Esophagus squamous epithelium (tissue), 5 donors: Measurements from ENCODE around the gene CDH2. TPM values are rescaled to one million over a fixed set of nuclear protein-coding genes. Genes with fewer than 3 reads are reported as not detected.

ENCODE experiments used
- DNase-seq: peaks from one replicate; lab custom pipeline; 2025; lab: John Stamatoyannopoulos, UW
- H3K27ac ChIP-seq, 4 donors: fragments of 200-600 bp; sonication (generic); one replicate each; pipeline ENCODE4 v1.5.1; 2016 to 2019; ENCODE audit warnings: mild to moderate bottlenecking in 1 of 4
- H3K27me3 ChIP-seq, 4 donors: fragments of 200-600 bp; sonication (generic); 1 replicate in 3 of 4; 2 replicates in 1 of 4; pipeline versions ENCODE4 v1.5.1 to v1.6.0; 2017 to 2021; ENCODE audit warnings: antibody characterized with exemption in 1 of 4
- H3K36me3 ChIP-seq, 3 donors: fragments of 200-600 bp; sonication (generic); one replicate each; pipeline ENCODE4 v1.5.1; 2016 to 2019
- H3K4me1 ChIP-seq, 3 donors: fragments of 200-600 bp; sonication (generic); one replicate each; pipeline ENCODE4 v1.5.1; 2017 to 2019
- H3K4me3 ChIP-seq, 4 donors: fragments of 200-600 bp; sonication (generic); 1 replicate in 3 of 4; 2 replicates in 1 of 4; pipeline ENCODE4 v1.5.1; 2016 to 2019; ENCODE audit warnings: mild to moderate bottlenecking in 2 of 4, moderate library complexity in 1 of 4
- H3K9me3 ChIP-seq, 3 donors: fragments of 200-600 bp; sonication (generic); one replicate each; pipeline ENCODE4 v1.5.1; 2016 to 2019
- POLR2A ChIP-seq, 4 donors: fragments of 450-650 bp; IDR thresholded peaks; one replicate each; pipeline ENCODE4 v1.6.1; 2017; ENCODE audit warnings: antibody characterized with exemption in 4 of 4, mild to moderate bottlenecking in 4 of 4, moderate library complexity in 3 of 4
- WGBS, 2 donors: methylation state at CpG; one replicate each; pipeline ENCODE4 v1.1.5; 2018; 5-methylcytosine and 5-hydroxymethylcytosine counted together
- intact Hi-C: fragments of 100-400 bp; cut with DNase I; formaldehyde crosslinking; loops from one replicate; pipeline ENCODE4 v1.15.0; 2022
- total RNA-seq, 4 donors: library from RNA; depleted of rRNA; stranded (reverse); fragments of >200 nt; gene quantifications; one replicate each; pipeline ENCODE4 v1.1.0, GENCODE V29; 2016
- TF ChIP-seq, protein P1 (sequence below), 6 experiments: fragments of 450-650 bp in 4 of 6; fragments of 200-600 bp in 2 of 6; sonication (generic) in 2 of 6; IDR thresholded peaks; one replicate each; pipeline ENCODE4 v1.5.1; 2016 to 2019; ENCODE audit warnings: antibody characterized with exemption in 6 of 6, mild to moderate bottlenecking in 4 of 6, moderate library complexity in 4 of 6
- donor health status: DM: yes; HTN: yes; CAD: no.

CDH2 gene
- total RNA-seq, 4 donors from 2014 or later, result 0.11 to 0.88 (median 0.28) TPM

DNA sequence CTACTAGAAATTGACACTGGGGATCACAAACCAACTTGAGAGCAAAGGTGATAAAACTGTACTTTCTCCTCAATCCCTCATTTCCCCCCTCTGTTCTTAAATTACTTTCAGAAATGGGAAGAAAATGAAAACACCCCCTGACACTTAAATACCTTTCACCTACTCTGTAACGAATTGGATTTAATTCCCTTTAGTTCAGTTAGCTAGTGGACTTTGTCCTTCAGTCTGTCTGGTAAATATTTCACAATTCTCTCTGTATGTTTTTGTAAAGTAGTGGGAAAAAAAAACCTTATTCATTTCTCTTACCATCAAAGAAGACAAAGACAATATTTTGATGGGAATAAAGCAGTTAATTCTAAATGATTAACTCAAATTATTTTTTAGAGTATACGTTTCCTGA lies 85.7 kb downstream of the CDH2 start:
- Histone ChIP-seq H3K27ac (no peak overlapping the region), H3K4me3 (no peak overlapping the region), H3K36me3 (no peaks in the 10 kb centered on the region), H3K4me1 (no peaks in the 10 kb centered on the region), H3K27me3 (no peaks in the 10 kb centered on the region), H3K9me3 (no peaks in the 10 kb centered on the region)
- DNase-seq, result no peak
- WGBS, 2 donors, result 45 to 53% methylated on average over 2 of the region's 2 CpGs
- TF ChIP-seq, protein P1, sequence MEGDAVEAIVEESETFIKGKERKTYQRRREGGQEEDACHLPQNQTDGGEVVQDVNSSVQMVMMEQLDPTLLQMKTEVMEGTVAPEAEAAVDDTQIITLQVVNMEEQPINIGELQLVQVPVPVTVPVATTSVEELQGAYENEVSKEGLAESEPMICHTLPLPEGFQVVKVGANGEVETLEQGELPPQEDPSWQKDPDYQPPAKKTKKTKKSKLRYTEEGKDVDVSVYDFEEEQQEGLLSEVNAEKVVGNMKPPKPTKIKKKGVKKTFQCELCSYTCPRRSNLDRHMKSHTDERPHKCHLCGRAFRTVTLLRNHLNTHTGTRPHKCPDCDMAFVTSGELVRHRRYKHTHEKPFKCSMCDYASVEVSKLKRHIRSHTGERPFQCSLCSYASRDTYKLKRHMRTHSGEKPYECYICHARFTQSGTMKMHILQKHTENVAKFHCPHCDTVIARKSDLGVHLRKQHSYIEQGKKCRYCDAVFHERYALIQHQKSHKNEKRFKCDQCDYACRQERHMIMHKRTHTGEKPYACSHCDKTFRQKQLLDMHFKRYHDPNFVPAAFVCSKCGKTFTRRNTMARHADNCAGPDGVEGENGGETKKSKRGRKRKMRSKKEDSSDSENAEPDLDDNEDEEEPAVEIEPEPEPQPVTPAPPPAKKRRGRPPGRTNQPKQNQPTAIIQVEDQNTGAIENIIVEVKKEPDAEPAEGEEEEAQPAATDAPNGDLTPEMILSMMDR (IDR thresholded peaks at IDR 0.05), result no peak
- TF ChIP-seq POLR2A (IDR thresholded peaks at IDR 0.05), result no peak
- intact Hi-C loops, result no loop called here

DNA sequence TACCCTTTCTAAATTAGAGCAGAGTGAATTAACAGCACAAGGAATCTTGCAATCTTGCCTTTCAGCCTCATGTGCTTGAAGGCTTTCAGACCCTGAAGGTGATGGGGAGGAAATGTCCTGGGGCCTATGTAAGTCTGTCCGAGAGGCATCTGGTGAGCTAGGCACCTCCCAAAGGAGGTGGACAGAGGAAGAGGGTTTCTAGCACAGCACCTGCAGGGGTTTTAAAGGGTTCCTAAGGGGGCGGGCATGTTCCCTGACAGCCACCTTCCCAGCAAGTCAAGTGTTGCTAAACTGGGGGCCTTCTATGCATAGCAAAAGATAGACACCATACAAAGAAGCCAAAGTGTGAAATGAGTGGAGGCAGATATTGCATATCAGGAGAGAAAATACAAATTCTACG lies 88.5 kb downstream of the CDH2 start:
- TF ChIP-seq, protein P1 (IDR thresholded peaks at IDR 0.05), result no peak
- TF ChIP-seq POLR2A (IDR thresholded peaks at IDR 0.05), result no peak
- no peak for DNase-seq
- H3K36me3 ChIP-seq, result no peaks in the 10 kb centered on the region
- 69 to 75% methylated on average over 3 of the region's 3 CpGs for WGBS, 2 donors
- no peaks in the 10 kb centered on the region for H3K27me3 ChIP-seq
- H3K4me3 ChIP-seq, result no peak overlapping the region
- no peaks in the 10 kb centered on the region for H3K4me1 ChIP-seq
- intact Hi-C loops, result no loop called here
- H3K27ac ChIP-seq, result no peak overlapping the region
- no peaks in the 10 kb centered on the region for H3K9me3 ChIP-seq

DNA sequence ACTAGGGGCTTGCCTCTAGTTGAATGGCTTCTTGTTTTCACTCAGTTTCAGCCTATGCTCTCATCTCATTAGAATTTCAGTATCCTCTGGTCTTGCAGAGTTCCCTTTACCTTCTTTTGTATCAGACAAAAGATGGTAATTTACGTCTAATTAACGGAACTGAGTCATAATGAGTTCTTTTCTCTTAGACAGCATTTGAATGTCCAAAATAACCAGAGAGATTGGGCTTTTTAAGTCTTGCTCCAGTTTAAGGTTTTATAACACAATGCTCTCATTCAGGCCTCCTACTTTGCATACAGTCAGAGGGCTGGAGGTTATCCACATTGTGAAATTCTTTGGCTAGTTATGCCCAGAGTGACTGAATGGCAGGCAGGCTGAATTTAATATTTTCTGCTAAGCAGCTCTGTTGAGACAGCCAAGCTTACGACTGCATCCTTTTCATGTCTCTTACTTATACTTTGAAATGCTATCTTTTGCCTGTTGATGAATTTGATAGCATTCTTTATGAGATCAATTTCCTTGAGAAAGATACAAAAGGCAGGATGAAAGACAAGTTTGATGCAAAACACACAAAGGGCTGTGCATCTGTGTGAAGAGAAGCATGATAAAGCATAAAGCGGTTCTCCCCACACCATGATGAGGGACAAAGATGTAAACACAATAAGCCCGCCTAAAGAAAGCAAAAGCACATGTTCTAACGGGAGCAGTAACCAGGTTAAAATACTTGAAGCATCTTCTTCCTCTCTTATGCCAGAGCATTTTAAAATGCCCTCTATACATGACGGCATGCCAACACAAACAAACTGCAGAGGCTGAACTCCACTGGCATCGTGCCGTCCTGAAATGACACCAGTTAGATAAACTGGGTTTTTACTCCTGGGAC lies 90.0 kb downstream of the CDH2 start:
- no peak for DNase-seq
- TF ChIP-seq, protein P1 (IDR thresholded peaks at IDR 0.05), result no peak
- TF ChIP-seq POLR2A (IDR thresholded peaks at IDR 0.05), result no peak
- no peaks in the 10 kb centered on the region for H3K4me1 ChIP-seq
- H3K9me3 ChIP-seq, result no peaks in the 10 kb centered on the region
- no peaks in the 10 kb centered on the region for H3K27me3 ChIP-seq
- intact Hi-C loops, result no loop called here
- WGBS, 2 donors, result 29 to 38% methylated on average over 9 of the region's 9 CpGs
- H3K27ac ChIP-seq, result no peak overlapping the region
- no peak overlapping the region for H3K4me3 ChIP-seq
- H3K36me3 ChIP-seq, result no peaks in the 10 kb centered on the region

DNA sequence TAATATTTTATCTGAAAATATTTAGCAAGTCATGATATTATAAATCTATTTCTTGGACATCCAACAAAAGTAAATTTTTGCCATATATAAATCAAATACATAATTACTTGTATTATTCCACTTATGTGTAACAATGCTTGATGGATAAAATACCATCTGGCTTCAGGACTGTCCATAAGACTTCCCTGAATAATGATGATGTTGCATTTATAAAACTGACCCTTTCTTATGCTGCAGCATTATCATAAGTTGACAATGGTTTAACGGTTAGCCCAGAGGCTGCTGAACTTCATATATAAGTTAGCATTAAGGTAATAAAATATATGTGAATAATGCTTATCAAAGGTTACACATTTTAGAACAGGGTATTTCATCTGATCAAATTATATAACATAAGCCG lies 95.4 kb downstream of the CDH2 start:
- Histone ChIP-seq H3K4me3 (no peak overlapping the region), H3K4me1 (no peaks in the 10 kb centered on the region), H3K27ac (no peak overlapping the region), H3K9me3 (no peaks in the 10 kb centered on the region), H3K36me3 (no peaks in the 10 kb centered on the region), H3K27me3 (no peaks in the 10 kb centered on the region)
- intact Hi-C loops, result no loop called here
- DNase-seq, result no peak
- WGBS, 2 donors, result 84 to 87% methylated on average over 2 of the region's 2 CpGs
- TF ChIP-seq POLR2A (IDR thresholded peaks at IDR 0.05), result no peak
- TF ChIP-seq, protein P1 (IDR thresholded peaks at IDR 0.05), result no peak

DNA sequence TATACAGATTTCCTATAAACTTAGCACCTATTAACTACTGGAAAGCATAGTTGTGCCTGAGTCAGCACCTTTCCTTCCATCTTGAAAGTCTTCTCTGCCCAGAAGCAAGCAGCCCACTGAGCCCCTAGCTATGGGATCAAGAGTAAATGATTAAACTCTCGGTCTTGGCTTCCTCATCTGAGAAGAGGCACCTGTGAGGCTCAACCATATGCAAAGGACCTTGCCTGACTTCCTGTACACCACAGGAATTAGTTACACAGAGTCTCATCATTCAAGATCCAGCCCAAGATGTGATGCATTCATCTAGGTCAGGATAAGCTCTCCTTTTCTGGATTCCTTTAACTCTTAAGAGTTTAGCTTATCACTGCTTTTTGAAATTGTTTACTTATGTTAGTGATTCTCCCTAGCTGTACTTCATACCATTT lies 96.0 kb downstream of the CDH2 start:
- Histone ChIP-seq H3K36me3 (no peaks in the 10 kb centered on the region), H3K4me3 (no peak overlapping the region), H3K27me3 (no peaks in the 10 kb centered on the region), H3K9me3 (no peaks in the 10 kb centered on the region), H3K4me1 (no peaks in the 10 kb centered on the region), H3K27ac (no peak overlapping the region)
- DNase-seq, result no peak
- 44 to 83% methylated on average over 1 of the region's 1 CpG for WGBS, 2 donors
- no peak for TF ChIP-seq POLR2A (IDR thresholded peaks at IDR 0.05)
- TF ChIP-seq, protein P1 (IDR thresholded peaks at IDR 0.05), result no peak
- intact Hi-C loops, result no loop called here
